Testis (tissue), 3 donors: ENCODE results near the gene SERGEF. TPM values are rescaled to one million over a fixed set of nuclear protein-coding genes. Genes with fewer than 3 reads are reported as not detected.

ENCODE experiments used
- DNase-seq: peaks from one replicate; pipeline ENCODE4 v3.0.0-alpha.2; 2019
- H3K27ac ChIP-seq, 2 donors: fragments of 200-600 bp; sonication (generic); one replicate each; pipeline ENCODE4 v1.5.1; 2019
- H3K27me3 ChIP-seq: fragments of 200-600 bp; sonication (generic); one replicate; pipeline ENCODE4 v1.5.1; 2019
- H3K36me3 ChIP-seq: fragments of 200-600 bp; sonication (generic); one replicate; pipeline ENCODE4 v1.5.1; 2017; ENCODE audit warnings: low read depth; ENCODE audit errors: missing control alignments
- H3K4me1 ChIP-seq: fragments of 200-600 bp; sonication (generic); one replicate; pipeline ENCODE4 v1.5.1; 2019
- H3K4me3 ChIP-seq, 2 donors: fragments of 200-600 bp; sonication (generic); one replicate each; pipeline ENCODE4 v1.5.1; 2017 to 2019
- H3K9me3 ChIP-seq: fragments of 200-600 bp; sonication (generic); one replicate; pipeline ENCODE4 v1.5.1; 2017
- POLR2A ChIP-seq: fragments of 450-650 bp; IDR thresholded peaks from one replicate; pipeline ENCODE4 v1.6.1; 2017; ENCODE audit warnings: antibody characterized with exemption, mild to moderate bottlenecking, moderate library complexity
- WGBS, 2 donors: methylation state at CpG; one replicate each; pipeline ENCODE4 v1.1.5; 2018; 5-methylcytosine and 5-hydroxymethylcytosine counted together
- intact Hi-C: fragments of 100-400 bp; cut with DNase I; formaldehyde crosslinking; loops from one replicate; pipeline ENCODE4 v1.15.1; 2023; ENCODE audit warnings: low total_unique reads
- polyA plus RNA-seq: library from polyadenylated mRNA; stranded (reverse); fragments of 350-450 nt; fragmentation: Illumina TruSeq; extraction: RNeasy Lipid Tissue Mini Kit (QIAGEN cat#74804); gene quantifications from one replicate; pipeline ENCODE4 v1.2.3, GENCODE V29; 2014; ENCODE audit warnings: low read depth, low replicate concordance; ENCODE audit not compliant: insufficient read depth
- total RNA-seq, 2 donors: library from RNA; depleted of rRNA; stranded (reverse); fragments of >200 nt; gene quantifications; one replicate each; pipeline ENCODE4 v1.2.3, GENCODE V29; 2016
- TF ChIP-seq, protein P1 (sequence below), 3 experiments: fragments of 450-650 bp in 2 of 3; fragments of 200-600 bp in 1 of 3; sonication (generic) in 1 of 3; IDR thresholded peaks; one replicate each; pipeline ENCODE4 v1.5.1; 2016 to 2019; ENCODE audit warnings: antibody characterized with exemption in 3 of 3, mild to moderate bottlenecking in 2 of 3, moderate library complexity in 1 of 3

The SERGEF gene
- total and polyA plus RNA-seq, 3 donors from 2014 or later, result 12.5 to 37.5 (median 23.1) TPM

DNA sequence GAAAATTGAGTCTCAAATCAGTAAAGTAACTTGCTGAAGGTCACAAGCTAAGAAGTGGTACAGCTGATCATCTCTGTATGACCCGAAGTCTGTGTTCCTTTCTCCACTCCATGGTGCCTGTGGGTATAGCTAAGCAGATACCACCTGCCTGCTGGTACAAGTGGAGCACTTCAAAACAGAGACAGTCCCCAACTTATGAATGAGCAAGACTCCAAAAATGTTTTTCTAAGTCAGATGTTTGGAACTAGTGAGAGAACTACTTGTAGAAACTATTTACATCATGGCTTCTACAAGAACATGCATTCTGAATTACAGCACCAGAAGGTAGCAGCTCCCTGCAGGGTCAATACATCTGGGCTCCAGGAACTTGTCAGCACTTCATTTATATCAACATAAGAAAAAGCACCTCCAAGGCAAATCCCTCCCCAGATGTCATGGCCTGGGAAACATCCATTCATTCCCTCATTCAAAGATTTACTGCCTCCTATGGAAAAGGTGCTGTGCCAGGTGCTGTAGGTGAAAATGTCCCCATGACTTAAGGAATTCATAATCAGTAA, 94.7 kb downstream of the SERGEF start:
- H3K4me3 ChIP-seq, result no peak overlapping the region
- no peak overlapping the region for H3K27ac ChIP-seq
- no peaks in the 10 kb centered on the region for H3K9me3 ChIP-seq
- TF ChIP-seq, protein P1, sequence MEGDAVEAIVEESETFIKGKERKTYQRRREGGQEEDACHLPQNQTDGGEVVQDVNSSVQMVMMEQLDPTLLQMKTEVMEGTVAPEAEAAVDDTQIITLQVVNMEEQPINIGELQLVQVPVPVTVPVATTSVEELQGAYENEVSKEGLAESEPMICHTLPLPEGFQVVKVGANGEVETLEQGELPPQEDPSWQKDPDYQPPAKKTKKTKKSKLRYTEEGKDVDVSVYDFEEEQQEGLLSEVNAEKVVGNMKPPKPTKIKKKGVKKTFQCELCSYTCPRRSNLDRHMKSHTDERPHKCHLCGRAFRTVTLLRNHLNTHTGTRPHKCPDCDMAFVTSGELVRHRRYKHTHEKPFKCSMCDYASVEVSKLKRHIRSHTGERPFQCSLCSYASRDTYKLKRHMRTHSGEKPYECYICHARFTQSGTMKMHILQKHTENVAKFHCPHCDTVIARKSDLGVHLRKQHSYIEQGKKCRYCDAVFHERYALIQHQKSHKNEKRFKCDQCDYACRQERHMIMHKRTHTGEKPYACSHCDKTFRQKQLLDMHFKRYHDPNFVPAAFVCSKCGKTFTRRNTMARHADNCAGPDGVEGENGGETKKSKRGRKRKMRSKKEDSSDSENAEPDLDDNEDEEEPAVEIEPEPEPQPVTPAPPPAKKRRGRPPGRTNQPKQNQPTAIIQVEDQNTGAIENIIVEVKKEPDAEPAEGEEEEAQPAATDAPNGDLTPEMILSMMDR (IDR thresholded peaks at IDR 0.05), result no peak
- TF ChIP-seq POLR2A, result no peak
- peaks cover 14% of the 10 kb centered on the region for H3K4me1 ChIP-seq
- WGBS, 2 donors, result 83 to 100% methylated on average over 1 of the region's 1 CpG
- DNase-seq, result no peak
- intact Hi-C loops, result no loop called here
- no peaks in the 10 kb centered on the region for H3K27me3 ChIP-seq
- H3K36me3 ChIP-seq, result no peaks in the 10 kb centered on the region

DNA sequence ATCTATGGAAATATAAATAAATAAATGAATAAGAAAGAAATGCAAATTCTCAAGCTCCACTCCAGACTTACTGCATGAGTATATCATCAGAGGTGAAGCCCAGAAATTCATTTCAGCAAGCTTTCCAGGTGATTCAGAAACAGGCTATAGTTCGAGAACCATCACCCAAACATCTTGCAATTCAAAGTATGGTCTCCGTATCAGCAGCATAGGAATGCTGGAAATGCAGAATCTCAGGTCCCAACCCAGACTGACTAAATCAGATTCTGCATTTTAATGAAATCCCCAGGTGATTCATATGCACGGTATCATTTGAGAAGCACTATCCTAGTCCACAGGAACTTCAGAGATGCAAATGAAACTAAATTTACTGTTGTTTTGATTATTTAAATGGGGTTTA, 95.3 kb downstream of the SERGEF start:
- TF ChIP-seq POLR2A, result no peak
- TF ChIP-seq, protein P1 (IDR thresholded peaks at IDR 0.05), result no peak
- Histone ChIP-seq H3K27ac (no peak overlapping the region), H3K9me3 (no peaks in the 10 kb centered on the region), H3K36me3 (no peaks in the 10 kb centered on the region), H3K4me1 (peaks cover 10% of the 10 kb centered on the region), H3K27me3 (no peaks in the 10 kb centered on the region), H3K4me3 (no peak overlapping the region)
- no peak for DNase-seq
- WGBS, 2 donors, result 95 to 96% methylated on average over 3 of the region's 3 CpGs
- intact Hi-C loops, result no loop called here

- no peaks in the 10 kb centered on the region for H3K9me3 ChIP-seq
- intact Hi-C loops, result no loop called here
- DNase-seq, result no peak
- 92 to 95% methylated on average over 3 of the region's 3 CpGs for WGBS, 2 donors
- H3K27me3 ChIP-seq, result no peaks in the 10 kb centered on the region
- TF ChIP-seq, protein P1 (IDR thresholded peaks at IDR 0.05), result no peak
- no peak overlapping the region for H3K27ac ChIP-seq
- H3K4me1 ChIP-seq, result no peaks in the 10 kb centered on the region
- no peak overlapping the region for H3K4me3 ChIP-seq
- no peaks in the 10 kb centered on the region for H3K36me3 ChIP-seq
These were observed 97.2 kb downstream of the SERGEF start for GRCh38 chr11:17915500-17916143.

DNA sequence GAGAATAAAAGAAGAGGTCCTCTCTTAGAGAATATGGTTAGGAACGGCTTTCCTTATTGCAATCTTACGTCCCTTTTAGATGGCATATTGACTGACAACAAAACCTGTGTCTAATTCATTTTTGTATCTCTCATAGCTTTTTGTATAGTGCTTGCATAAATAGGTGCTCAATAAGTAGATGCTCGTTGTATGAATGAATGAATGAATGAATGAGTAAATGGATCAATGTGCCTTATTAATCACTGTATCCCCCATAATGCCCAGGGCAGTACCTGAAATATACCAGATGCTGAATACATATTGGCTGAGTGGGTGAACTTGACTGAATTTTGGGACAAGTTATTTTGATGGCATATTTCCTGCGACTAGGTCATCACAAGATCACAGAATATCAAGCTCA, 97.9 kb downstream of the SERGEF start:
- Histone ChIP-seq H3K27ac (no peak overlapping the region), H3K4me1 (no peaks in the 10 kb centered on the region), H3K36me3 (no peaks in the 10 kb centered on the region), H3K27me3 (no peaks in the 10 kb centered on the region), H3K9me3 (no peaks in the 10 kb centered on the region), H3K4me3 (no peak overlapping the region)
- no peak for DNase-seq
- 97 to 98% methylated on average over 4 of the region's 4 CpGs for WGBS, 2 donors
- intact Hi-C loops, result no loop called here
- TF ChIP-seq, protein P1 (IDR thresholded peaks at IDR 0.05), result no peak
- TF ChIP-seq POLR2A, result no peak

GRCh38 chr11:17907046-17907445, 105.8 kb downstream of the SERGEF start:
- intact Hi-C loops, result no loop called here
- DNase-seq, result no peak
- Histone ChIP-seq H3K4me3 (no peak overlapping the region), H3K36me3 (no peaks in the 10 kb centered on the region), H3K27me3 (no peaks in the 10 kb centered on the region), H3K9me3 (no peaks in the 10 kb centered on the region), H3K4me1 (peaks cover 5% of the 10 kb centered on the region), H3K27ac (no peak overlapping the region)
- WGBS, 2 donors, result 93 to 95% methylated on average over 1 of the region's 1 CpG
- no peak for TF ChIP-seq POLR2A
- TF ChIP-seq, protein P1 (IDR thresholded peaks at IDR 0.05), result no peak
